Dedifferentiated amniotic fluid mesenchymal stem cell (primary cell): ENCODE measurements around the gene KCNK5.

Experiments used
- DNase-seq: peaks from one replicate; pipeline ENCODE4 v3.0.0-alpha.2; 2016; ENCODE audit errors: extremely low spot score

Gene KCNK5

DNA sequence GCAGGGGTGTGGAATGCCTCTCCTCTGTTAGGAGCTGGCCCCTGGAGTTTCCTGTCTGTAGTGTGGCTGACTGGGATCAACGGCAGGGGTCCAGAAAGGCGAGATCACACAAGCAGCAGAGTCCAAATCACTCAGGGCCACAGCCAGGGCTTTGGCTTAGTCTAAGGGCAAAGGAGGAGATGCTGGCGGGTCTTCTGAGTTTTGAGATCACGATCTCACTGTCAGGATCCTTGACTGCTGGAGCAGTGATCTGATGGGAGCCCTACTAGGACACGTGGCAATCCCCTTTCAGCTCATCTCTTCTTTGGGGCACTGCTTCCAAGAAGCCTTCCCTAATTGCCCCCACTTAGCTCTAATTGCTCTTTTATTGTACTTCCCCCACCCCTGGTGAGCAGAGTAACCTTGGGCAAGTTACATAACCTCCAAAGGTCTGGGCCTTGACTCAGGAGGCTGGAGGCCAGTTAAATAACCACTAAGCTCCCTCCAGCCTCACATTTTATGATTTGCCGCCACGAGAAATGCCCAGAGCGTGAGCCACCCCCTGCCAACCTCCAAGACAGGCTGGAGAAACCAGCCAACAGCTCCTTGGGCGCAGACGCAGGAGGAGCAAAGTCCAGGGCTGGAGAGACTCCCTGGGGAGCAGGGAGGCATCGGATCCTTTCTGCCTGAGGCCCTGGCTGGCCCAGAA is 12.0 kb downstream of the KCNK5 start:
- no peak for DNase-seq

DNA sequence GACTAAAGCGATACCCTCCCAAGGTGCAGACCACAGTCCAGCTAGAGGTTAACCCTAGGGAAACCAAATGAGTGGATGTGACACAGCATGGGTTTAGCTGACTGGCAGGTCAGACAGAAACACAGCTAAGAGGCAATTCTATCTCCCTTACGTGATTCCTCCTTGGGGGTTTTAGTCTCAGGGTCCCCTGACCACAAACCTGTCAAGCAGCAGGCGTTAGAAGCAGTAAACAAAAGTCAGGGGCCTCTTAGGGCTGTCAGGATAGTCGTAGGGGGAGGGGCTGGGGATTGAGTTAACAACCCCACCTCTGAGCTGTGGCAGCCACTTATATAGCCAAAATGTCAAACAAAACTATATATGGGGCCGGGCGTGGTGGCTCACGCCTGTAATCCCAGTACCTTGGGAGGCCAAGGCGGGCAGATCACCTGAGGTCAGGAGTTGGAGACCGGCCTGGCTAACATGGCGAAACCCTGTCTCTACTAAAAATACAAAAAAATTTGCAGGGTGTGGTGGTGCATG is 13.6 kb downstream of the KCNK5 start:
- no peak for DNase-seq

DNA sequence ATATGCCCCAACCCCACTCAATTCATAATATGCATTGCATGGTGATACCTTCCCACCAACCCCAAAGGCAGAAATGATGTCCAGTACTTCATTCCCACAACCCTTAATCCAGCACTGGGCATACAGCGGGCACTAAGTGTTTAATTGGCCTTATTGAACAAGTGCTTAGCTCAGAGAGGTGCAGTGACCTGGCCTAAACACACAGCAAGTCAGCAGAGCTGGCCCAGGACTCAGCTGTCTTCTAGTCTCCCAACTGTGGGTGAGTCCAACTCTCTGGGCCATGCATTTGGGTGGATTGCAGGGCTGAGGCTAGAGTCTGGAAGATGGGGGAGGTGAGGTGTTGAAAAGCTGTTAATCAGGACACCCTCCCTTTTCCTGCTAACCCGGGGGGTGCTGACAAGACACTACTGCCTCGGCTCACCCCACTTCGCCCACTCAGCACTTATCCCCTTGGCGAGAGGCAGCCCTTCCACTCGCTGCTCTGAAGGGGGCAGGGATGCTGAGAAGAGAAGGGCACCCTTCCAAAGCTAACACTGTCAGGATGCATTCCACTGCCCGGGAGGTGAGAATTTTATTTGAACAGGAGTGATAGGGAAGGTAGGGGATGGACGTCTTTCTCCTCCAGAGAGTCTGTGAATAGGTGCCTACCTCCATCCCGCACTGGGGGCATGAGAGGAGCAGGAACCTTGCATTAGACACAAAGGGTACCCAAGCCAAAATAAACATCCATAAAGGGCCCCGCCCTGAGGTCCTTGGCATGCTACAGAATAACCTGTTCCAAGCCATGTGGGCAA is 14.2 kb downstream of the KCNK5 start:
- no peak for DNase-seq

DNA sequence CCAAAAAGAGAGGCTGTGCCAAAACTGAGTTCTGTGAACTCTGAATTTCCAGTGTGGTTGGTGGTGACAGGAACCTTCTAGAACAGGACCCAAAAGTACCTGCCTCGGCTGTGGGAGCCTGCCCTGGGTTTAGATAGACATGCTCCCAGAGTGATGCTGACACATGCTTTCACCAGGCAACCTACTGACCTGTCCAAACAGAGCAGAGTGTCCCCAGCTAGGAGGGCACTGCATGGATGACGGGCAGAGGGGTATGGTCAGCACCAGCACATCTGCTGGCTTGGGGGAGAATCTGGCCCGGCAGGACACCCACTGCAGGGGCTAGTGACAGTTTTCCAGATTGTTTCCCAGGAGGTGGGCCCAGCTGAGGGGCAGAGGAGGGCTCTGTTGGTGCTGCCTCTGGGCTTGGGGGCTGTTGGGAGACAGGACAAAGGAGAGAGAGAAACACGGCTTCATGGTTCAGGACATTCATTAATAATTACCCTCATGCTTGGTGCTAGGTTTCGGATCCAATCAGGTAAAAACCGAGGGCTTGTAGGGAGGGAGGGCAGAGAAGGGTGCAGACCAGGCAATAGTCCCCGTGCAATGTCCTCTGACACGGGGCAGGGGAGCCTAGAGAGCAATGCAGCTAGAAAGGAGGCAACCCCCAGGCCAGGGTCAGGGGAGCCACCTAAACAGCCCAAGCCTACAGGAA is 15.0 kb downstream of the KCNK5 start:
- no peak for DNase-seq

DNA sequence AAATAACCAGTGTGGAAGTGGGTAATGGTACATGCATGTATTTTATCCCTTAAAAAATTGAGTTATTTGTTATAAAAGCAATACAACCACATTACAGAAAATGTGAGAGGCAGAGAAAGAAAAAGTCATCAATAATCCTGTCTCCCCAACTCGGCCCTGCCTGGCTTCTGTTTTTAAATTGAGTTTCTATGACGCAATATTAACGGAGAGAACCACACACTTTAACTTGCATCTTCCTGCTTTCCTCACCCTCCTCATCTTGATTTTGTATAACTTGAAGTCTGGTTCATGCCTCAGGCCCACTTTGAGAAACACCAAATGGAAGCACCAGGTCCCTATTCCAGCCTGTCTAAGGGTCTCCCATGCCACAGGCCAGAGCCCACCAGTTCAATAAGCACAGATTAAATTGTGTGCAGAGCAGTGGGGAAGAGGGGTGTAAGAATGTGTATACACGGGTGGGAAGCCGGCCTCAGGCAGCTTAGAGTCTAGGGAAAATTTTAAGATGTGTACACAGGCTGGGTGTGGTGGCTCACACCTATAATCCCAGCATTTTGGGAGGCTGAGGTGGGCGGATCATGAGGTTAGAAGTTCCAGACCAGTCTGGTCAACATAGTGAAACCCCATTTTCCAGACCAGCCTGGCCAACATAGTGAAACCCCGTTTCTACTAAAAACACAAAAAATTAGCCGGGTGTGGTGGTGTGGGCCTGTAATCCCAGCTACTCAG is 15.9 kb downstream of the KCNK5 start:
- no peak for DNase-seq

DNA sequence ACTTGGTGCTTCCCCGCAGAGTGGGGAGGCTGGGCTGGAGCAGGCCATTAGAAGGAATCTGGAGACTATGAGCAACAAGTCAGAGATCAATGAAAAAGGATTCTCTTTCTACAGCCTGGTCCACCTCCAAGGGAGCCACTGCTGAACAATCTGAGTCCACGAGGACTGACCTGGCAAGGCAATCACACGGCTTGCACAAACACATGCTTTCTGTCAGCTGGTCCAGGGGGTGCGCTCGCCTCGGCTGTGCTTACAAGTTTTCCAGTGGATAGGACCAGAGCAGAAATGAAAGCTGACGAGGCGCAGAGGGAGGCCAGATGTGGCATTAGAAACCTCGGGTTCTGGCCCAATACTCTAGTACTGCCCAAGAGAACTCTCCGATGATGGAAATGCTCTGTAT is 18.1 kb downstream of the KCNK5 start:
- no peak for DNase-seq

DNA sequence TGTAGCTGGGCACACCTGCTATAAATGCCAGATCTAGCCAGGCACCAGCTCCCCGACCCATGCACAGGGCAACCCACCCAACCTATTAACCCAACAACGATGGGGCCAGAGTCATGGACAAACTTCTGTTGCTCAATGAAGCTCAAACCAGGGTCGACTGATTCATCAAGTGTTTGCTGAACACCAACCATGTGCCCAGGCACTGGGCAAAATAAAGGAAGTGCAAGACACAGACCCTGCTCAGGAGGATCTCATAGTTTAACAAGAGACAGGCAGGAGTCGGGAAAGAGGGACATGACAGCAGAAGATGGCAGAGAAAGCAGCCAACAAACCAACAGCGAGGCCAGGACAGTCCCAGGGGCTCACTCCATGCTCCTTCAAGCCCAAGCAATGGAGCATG is 18.8 kb downstream of the KCNK5 start:
- DNase-seq: no peak

DNA sequence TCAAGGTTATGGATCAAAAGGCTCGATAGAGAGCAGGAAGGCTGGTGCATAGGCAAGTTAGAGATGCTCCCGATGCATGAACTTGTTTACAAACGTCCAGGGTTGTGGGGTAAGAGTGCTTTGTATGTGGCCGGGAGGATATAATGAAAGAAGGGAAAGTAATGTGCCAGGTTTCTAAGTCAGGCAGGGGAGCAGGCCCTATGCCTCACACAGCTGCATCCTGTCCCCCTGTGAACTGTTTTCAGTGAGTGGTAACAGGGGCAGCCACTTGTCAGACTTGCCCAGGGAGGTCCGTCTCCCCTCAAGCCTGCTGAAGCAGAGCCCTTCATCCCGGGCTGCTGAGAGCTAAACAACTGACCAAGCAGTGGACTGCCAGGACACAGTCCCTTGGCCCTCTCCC is 19.4 kb downstream of the KCNK5 start:
- no peak for DNase-seq

DNA sequence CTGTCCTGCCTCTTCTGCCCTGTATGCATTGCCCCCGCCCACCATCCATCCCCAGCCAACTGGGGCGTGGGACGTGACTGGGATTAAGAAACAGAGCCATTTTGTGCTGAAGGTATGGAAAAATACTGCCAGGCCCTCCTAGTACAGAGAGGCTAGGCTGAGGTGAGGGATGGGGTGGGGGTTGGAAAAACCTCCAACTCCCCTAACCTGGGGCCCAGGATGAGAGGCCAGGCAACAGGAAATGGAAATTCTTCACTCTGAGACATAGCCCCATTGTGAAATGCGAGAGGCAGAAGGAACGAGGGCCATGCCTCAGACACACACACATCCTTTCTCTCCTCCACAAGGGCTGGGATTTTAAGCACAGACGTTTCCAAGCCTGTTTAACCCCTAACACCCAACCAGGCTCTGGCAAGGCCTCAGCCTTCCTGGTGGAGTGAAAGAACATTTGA is 19.9 kb downstream of the KCNK5 start:
- no peak for DNase-seq

DNA sequence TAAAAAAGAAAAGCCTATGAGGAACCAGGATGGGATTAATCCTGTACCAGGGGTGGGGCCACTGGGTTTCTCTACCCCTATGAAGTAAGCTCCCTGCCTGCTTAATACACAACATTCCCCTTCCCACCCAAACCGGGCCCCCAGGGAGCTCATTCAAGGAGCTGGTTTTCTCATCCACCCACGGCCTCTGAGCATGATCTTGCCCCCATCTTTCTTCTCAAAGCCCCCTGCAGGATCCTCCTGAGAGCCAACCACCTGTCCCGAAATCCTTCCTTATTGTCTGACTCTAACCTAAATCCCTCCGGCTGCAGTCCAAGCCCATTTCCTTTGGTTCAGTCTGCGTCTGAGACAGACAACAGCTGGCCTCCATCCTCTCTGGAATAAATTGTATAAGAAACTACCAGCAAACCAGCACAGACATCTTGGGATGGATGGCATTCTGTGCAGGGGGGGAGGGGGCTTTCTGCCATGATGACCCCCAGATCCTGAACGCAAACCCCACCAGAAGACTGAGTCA is 21.0 kb downstream of the KCNK5 start:
- no peak for DNase-seq

DNA sequence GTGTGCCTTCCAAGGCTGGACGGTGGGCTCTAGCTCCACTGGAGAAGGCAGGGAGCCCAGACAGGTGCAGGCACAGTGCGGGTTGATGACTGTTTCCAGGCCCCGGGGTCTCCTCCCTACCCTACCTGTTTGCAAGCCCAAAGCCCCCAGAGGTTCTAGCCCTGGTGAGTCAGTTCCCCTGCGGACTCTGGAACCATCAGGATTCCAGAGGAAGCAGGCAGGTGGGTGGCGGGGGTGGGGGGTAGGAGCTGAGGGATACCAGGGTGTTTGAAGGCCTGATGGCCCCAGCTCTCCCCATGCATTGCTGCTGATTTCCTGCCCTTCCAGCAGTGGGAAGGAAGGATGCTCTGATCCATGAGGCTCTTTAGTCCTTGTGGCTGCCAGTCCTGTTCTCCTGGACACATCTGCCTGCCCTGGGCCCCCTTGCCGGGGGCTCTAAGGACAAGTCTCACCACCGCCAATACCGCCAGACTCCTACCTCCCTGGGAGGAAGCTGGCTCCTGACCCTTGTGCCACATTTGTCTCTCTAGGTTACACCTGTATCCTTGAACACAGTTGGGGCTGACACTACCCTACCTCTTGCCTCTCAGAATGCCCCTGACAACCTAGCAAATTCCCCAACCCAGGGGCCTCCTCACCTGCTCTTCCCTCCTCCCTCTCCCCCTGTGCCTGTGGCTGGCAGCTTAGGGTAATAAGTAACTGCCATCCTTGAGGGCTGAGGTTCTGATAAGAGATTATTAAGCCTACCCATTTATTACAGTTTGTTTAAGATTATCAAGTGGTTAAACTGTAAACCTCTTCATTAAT is 21.7 kb downstream of the KCNK5 start:
- DNase-seq: no peak

DNA sequence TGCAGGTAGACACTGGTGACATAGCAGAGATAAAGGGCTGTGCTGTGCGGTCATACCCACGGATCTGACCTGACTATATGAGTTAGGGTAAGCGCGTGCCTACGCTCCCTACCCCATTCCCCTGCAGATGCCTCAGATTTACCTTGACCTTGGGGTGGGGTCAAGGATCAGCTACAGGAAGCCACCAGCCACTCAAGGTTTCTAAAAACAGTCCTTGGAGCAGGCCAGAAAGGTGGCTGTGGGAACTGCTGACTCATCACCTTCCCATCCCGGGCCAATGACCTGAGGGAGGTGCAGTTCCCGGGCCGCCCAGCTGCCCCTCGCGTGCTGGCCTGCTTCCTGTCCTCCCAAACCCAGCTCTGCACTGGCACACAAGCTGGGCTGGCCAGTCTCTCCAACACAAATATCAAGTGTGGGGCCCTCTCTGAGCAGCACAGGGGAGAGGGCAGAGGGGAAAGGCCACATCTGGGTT is 23.0 kb downstream of the KCNK5 start:
- no peak for DNase-seq

DNA sequence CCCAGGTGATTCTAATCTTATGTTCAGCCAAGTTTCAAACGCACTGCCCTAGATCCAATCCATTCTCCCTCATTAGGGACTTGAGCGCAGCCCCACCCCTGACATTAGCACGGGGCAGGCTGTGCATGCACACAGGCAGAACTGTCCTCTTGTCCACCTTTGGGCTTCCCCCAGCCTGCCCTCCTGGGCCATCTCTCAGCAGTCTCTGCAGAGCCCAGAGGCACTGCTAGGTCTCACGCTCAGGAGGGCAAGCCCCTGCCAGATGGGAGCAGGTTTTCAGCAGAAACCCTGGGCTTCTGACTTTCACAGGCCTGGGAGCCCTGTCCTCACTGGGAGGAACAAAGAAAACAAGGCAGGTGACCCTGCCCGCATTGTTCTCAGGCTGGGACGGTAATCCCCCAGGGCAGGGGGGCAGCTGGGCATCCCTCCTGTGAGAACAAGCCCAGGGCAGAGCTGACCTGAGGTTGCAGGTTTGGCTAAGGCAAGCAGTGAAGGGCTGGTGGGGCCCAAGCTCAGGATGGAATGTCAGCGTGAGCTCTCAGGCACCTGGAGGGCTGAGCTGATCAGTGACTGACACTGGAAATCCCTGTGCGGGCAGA is 24.5 kb downstream of the KCNK5 start:
- no peak for DNase-seq

DNA sequence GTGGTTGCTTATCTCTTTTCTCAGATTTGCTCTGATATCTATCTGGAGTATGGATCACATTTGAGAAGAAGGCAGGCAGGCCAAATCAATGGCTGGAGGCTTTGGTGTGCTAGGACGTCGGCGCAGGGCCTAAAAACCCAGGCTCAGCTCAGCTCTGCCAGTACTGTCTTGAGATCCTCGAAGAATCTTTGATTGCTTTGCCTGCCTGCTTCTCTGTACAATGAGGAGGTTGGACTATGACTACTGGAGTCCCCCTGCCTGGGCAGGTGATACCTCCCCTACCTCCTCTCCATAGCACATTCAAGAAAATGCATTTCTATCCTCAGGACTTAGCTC is 25.1 kb downstream of the KCNK5 start:
- DNase-seq: no peak

DNA sequence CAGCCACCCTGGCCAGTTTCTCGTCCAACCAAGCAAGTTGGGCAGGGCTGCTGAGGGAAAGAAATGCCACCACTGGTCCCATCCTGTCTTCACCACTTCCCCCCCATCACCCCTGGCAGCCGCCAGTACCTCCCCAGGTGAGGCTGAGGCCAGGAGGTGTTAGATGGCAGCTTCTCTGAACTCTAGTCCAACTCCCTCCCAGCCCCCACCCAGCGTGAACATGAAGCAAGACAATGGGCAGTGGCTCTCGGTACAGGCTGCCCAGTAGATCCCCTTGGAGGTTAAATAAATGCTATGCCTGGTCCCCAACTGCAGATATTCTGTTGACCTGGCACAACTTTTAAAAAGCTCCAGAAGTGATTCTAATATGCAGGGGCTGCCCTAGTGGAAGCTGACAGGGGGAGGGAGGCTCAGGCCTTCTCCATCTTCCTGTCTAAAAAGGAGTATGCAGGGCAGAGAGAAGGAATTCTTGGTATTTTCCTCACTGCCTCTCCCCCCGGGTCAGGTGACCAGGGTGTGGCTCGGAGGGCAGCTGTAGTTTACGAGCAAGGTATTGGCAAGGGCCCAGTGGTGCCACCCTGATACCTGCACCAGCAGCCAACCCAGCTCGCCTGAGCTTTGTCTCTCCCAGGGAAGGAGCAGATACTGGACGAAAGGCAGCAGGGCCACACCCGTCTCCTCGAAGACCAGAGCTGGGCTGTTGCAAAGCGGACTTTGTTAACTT is 25.7 kb downstream of the KCNK5 start:
- no peak for DNase-seq

DNA sequence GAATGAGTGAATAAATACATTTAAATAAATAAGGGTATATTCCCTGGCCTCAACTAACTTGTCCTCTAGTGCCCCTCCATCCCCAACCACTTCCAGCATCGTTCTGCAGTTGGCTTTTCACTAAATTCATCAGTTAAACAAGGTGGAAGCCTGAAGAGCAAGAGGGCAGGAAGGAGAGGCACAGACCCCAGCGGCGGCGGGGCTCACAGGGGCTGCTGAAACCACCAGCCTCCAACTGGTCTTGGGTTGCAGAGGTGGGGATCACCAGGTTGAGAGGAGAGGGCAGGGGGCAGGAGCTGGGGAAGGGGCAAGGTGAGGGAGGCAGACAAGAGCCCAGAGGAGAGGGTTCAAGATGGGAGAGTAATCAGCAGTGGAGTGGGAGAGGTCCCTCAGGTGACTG is 27.1 kb downstream of the KCNK5 start:
- DNase-seq: no peak

DNA sequence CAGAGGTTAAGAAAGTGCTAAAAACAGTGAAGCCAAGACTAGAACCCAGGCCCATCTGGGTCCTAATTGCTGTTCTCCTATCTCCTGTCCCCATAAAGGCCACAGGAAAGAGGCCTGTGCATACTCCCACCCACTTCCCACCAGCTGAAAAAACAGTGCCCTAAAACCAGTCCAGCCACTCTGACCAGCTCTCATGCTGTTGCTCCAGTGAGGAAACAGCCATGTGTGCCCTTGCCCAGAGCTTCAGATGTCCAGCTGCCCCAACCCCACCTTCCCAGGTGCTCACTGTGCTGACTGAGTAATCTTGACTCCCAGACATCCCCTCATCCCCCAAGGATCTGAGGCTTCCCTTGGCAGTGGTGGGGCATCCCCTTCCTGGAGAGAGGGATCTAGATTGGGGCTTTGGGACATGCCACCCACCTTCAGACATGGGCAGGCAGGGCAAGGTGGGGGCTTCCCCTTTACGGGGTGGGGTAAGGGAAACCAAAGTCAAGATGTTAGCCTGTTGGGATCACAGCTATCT is 28.7 kb downstream of the KCNK5 start:
- no peak for DNase-seq

DNA sequence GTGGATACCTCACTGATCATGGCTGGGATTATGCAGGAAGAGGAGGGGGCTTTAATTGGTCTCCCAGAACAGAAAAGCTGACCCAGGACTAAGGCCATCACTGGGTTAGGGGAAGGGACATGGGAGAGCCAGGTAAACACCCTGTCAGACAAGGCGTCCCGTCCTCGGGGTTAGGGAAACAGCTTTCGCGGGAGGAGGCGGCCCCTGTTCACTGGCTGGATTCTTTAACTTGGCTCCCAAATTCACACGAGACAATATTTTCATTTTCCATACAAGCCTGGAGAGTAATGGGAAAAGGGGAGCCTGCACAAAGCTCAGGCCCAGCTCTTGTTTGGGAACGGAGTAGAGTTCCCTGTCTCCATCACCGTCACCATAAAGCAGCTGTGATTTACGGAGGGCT is 29.3 kb downstream of the KCNK5 start:
- no peak for DNase-seq

DNA sequence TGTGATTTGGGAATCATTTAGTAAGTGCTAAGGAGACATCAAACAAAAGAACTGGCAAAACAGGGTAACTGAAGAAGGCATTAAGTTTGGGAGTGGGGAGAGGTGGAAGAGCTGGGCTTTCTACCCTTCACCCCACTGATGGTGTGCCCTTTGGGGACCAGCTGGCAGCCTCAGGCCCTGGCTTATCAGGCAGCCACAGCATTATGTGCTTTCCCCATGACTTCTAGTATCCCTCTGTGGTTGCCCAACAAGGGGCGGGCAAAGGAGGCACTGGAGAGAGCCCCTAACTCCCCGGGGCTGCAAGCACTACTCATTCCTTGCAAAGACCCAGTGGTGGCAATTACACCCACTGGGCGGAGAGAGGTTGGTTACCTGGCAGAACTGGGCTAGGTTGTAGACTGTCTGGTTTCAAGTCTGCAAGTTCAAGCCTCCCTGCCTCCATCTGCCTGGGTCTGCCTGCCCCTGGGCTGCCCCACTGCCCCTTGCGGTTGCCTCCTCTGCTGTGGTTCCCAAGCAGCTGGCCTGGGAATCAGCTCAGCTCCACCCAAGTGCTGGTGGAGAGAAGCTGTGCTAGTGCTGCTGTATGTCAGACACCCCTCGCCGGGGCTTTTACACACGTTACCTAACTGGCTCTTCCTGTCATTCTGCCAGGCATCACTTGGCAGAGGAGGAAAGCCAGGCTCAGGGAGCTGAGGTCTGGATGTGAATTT is 29.9 kb downstream of the KCNK5 start:
- no peak for DNase-seq
